ENCODE measurements around the gene YJEFN3. TPM values are rescaled to one million over a fixed set of nuclear protein-coding genes. Genes with fewer than 3 reads are reported as not detected.
A peak's percentile ranks its signal among the peaks of the same experiment; 100 is the strongest.

YJEFN3 gene, protein sequence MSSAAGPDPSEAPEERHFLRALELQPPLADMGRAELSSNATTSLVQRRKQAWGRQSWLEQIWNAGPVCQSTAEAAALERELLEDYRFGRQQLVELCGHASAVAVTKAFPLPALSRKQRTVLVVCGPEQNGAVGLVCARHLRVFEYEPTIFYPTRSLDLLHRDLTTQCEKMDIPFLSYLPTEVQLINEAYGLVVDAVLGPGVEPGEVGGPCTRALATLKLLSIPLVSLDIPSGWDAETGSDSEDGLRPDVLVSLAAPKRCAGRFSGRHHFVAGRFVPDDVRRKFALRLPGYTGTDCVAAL
- 7.9 and 11.4 TPM in 2 replicates for total RNA-seq (2014; rRNA removed; shearing (Covaris generic); ENCODE audit: low replicate concordance)

GRCh38 chr19:19528721-19529490, at the start of gene YJEFN3:
TSS of gene YJEFN3 (plus strand) at chr19:19528911. CDS start at chr19:19528933, 22 bp downstream.
- H3K27me3 ChIP-seq (ENCODE audit: low read length), result no peaks in the 10 kb centered on the region
- H3K36me3 ChIP-seq (ENCODE audit: insufficient read depth, low read length), result peaks cover 11% of the 10 kb centered on the region; the same call in 1 of the 2 replicates

DNA sequence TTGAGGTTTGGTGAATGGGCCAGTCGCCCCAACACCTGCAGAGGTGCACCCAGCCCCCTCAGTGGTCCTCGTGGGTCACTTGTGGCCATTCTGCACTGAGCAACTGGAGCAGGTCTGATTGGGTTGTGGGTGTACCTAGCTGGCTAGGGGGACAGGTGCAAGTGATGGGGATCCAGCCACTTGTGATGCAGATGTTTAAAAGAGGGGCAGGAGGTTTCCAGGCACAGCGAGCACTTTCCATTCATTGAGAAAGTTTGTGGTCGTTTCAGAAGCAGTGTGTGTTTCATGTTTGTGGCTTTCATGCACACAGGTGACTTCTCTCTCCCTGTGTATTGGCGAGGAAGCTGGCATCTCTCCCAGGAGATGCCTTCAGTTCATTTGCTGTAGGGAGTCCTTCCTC, 48.0 kb upstream of the YJEFN3 start:
- Histone ChIP-seq H4K20me1 (ENCODE audit: insufficient read depth, low read depth, low read length) (no peaks in the 10 kb centered on the region; the same call in 1 of the 2 replicates), H2AFZ (ENCODE audit: low read length) (no peak overlapping the region), H3K27me3 (ENCODE audit: low read length) (no peaks in the 10 kb centered on the region), H3K9ac (ENCODE audit: low read length) (no peak overlapping the region), H3K27ac (ENCODE audit: low read length) (no peak overlapping the region), H3K9me3 (ENCODE audit: low read length) (no peaks in the 10 kb centered on the region), H3K4me1 (ENCODE audit: low read length) (peaks cover 19% of the 10 kb centered on the region), H3K36me3 (ENCODE audit: insufficient read depth, low read length) (0 out of 2 replicates have a peak, but pooled peaks cover 2% of the 10 kb centered on the region), H3K4me3 (ENCODE audit: low read length) (no peak overlapping the region), H3K4me2 (ENCODE audit: low read depth, low read length, poor library complexity, severe bottlenecking) (no peak overlapping the region), H3K79me2 (ENCODE audit: low read length) (peaks cover 91% of the 10 kb centered on the region), H3K9me2 (replicated peaks; ENCODE audit: insufficient read depth, low read length) (no peaks in the 10 kb centered on the region)
- no peak for DNase-seq

More at GRCh38 chr19:19528721-19529490, at the start of gene YJEFN3:
- no peak within 1 kb of the TSS for H3K4me2 ChIP-seq (ENCODE audit: low read depth, low read length, poor library complexity, severe bottlenecking)
- peaks cover 16% of the 10 kb centered on the region; the same call in 1 of the 2 replicates for H4K20me1 ChIP-seq (ENCODE audit: insufficient read depth, low read depth, low read length)
- peaks cover 26% of the 10 kb centered on the region for H3K79me2 ChIP-seq (ENCODE audit: low read length)
- H3K27ac ChIP-seq (ENCODE audit: low read length), result no peak within 1 kb of the TSS
- no peak for DNase-seq
- H3K4me1 ChIP-seq (ENCODE audit: low read length), result peaks cover 34% of the 10 kb centered on the region
- no peaks in the 10 kb centered on the region for H3K9me2 ChIP-seq (replicated peaks; ENCODE audit: insufficient read depth, low read length)
- H3K9ac ChIP-seq (ENCODE audit: low read length), result no peak within 1 kb of the TSS
- H3K9me3 ChIP-seq (ENCODE audit: low read length), result no peaks in the 10 kb centered on the region
- H3K4me3 ChIP-seq (ENCODE audit: low read length), result no peak within 1 kb of the TSS
- no peak within 1 kb of the TSS for H2AFZ ChIP-seq (ENCODE audit: low read length)

- 0 out of 2 replicates have a peak, but pooled peaks cover 2% of the 10 kb centered on the region for H3K36me3 ChIP-seq (ENCODE audit: insufficient read depth, low read length)
- DNase-seq, result no peak
- no peaks in the 10 kb centered on the region for H3K9me3 ChIP-seq (ENCODE audit: low read length)
- H3K4me2 ChIP-seq (ENCODE audit: low read depth, low read length, poor library complexity, severe bottlenecking), result no peak overlapping the region
- peaks cover 89% of the 10 kb centered on the region for H3K79me2 ChIP-seq (ENCODE audit: low read length)
- H3K4me1 ChIP-seq (ENCODE audit: low read length), result peaks cover 42% of the 10 kb centered on the region
- H3K27me3 ChIP-seq (ENCODE audit: low read length), result no peaks in the 10 kb centered on the region
- H3K9me2 ChIP-seq (replicated peaks; ENCODE audit: insufficient read depth, low read length), result no peaks in the 10 kb centered on the region
- no peak overlapping the region for H2AFZ ChIP-seq (ENCODE audit: low read length)
- H3K27ac ChIP-seq (ENCODE audit: low read length), result no peak overlapping the region
- no peak overlapping the region for H3K9ac ChIP-seq (ENCODE audit: low read length)
- H4K20me1 ChIP-seq (ENCODE audit: insufficient read depth, low read depth, low read length), result no peaks in the 10 kb centered on the region; the same call in 1 of the 2 replicates
- H3K4me3 ChIP-seq (ENCODE audit: low read length), result no peak overlapping the region
Observed at GRCh38 chr19:19482809-19483596, 45.7 kb upstream of the YJEFN3 start.

- Histone ChIP-seq H3K4me2 (ENCODE audit: low read depth, low read length, poor library complexity, severe bottlenecking) (no peak overlapping the region), H3K4me1 (ENCODE audit: low read length) (peaks cover 66% of the 10 kb centered on the region), H3K36me3 (ENCODE audit: insufficient read depth, low read length) (0 out of 2 replicates have a peak, but pooled peaks cover 2% of the 10 kb centered on the region), H3K27me3 (ENCODE audit: low read length) (no peaks in the 10 kb centered on the region), H3K9me3 (ENCODE audit: low read length) (no peaks in the 10 kb centered on the region), H3K79me2 (ENCODE audit: low read length) (peaks cover 83% of the 10 kb centered on the region), H3K9ac (ENCODE audit: low read length) (peak overlapping the region; percentile 15), H3K4me3 (ENCODE audit: low read length) (no peak overlapping the region), H3K9me2 (replicated peaks; ENCODE audit: insufficient read depth, low read length) (no peaks in the 10 kb centered on the region), H4K20me1 (ENCODE audit: insufficient read depth, low read depth, low read length) (no peaks in the 10 kb centered on the region; the same call in 1 of the 2 replicates), H2AFZ (ENCODE audit: low read length) (no peak overlapping the region), H3K27ac (ENCODE audit: low read length) (peak overlapping the region; percentile 55)
- peak; percentile 66 for DNase-seq
Observed at GRCh38 chr19:19485161-19485997, 43.3 kb upstream of the YJEFN3 start.

DNA sequence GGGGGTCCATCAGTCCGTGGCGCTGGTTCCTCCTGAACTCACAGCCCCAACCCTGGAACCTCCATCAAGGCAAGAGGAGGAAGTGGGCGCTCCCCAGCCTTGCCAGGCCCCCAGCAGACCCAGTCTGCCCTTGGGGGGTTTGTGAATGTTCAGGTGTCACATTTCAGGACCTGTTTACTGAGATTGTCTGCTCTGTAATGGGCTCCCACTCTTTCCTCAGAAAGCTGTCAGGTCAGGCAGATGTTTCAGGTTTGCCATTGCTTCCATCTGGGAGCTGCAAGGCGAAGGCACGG, 42.8 kb upstream of the YJEFN3 start:
- H3K4me1 ChIP-seq (ENCODE audit: low read length), result peaks cover 66% of the 10 kb centered on the region
- no peak overlapping the region for H3K4me2 ChIP-seq (ENCODE audit: low read depth, low read length, poor library complexity, severe bottlenecking)
- peaks cover 83% of the 10 kb centered on the region for H3K79me2 ChIP-seq (ENCODE audit: low read length)
- no peaks in the 10 kb centered on the region; the same call in 1 of the 2 replicates for H4K20me1 ChIP-seq (ENCODE audit: insufficient read depth, low read depth, low read length)
- H3K27me3 ChIP-seq (ENCODE audit: low read length), result no peaks in the 10 kb centered on the region
- no peak overlapping the region for H3K27ac ChIP-seq (ENCODE audit: low read length)
- peaks cover 6% of the 10 kb centered on the region; the same call in 1 of the 2 replicates for H3K36me3 ChIP-seq (ENCODE audit: insufficient read depth, low read length)
- DNase-seq, result no peak
- H2AFZ ChIP-seq (ENCODE audit: low read length), result no peak overlapping the region
- no peaks in the 10 kb centered on the region for H3K9me2 ChIP-seq (replicated peaks; ENCODE audit: insufficient read depth, low read length)
- H3K9me3 ChIP-seq (ENCODE audit: low read length), result no peaks in the 10 kb centered on the region
- peak overlapping the region; percentile 9; the same call in 1 of the 2 replicates for H3K9ac ChIP-seq (ENCODE audit: low read length)
- H3K4me3 ChIP-seq (ENCODE audit: low read length), result no peak overlapping the region

DNA sequence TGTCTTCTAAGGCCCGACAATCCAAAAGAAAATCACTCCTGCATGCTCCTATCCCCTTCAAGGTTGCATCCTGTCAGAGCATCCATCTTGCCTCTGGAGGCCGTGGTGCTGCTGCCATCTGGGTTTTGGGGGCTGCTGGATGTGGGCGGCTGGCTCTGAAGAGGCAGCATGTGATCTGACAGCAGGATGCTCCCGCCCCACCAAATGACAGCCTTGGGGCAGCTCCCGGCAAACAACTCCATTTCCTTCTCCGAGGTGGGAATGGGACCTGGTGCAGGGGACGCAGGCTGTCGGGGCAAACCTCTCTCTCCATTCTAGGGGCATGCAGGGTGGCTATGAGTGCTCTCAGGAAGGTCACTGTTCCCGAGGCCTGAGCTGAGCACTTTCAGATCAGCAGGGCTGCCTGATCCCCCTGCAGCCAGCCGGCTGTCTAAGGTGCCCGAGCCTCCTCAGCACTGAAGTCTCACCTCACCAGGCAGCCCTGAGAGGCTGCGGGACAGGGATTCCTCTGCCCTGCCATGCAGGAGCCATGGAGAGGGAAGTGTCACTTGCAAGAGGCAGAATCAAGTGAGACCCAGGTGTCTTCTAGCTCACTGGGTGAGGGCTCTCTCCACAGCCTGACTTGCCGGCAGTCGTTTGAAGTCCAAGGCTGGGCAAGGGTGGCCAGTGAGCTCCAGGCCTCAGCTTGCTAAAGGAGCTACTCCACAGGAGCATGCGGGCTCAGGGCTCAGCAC, 42.2 kb upstream of the YJEFN3 start:
- Histone ChIP-seq H3K27ac (ENCODE audit: low read length) (no peak overlapping the region), H3K4me2 (ENCODE audit: low read depth, low read length, poor library complexity, severe bottlenecking) (no peak overlapping the region), H2AFZ (ENCODE audit: low read length) (no peak overlapping the region), H3K9me3 (ENCODE audit: low read length) (no peaks in the 10 kb centered on the region), H4K20me1 (ENCODE audit: insufficient read depth, low read depth, low read length) (no peaks in the 10 kb centered on the region; the same call in 1 of the 2 replicates), H3K36me3 (ENCODE audit: insufficient read depth, low read length) (peaks cover 8% of the 10 kb centered on the region; the same call in 1 of the 2 replicates), H3K9ac (ENCODE audit: low read length) (peak overlapping the region; percentile 9; the same call in 1 of the 2 replicates), H3K4me1 (ENCODE audit: low read length) (peaks cover 66% of the 10 kb centered on the region), H3K27me3 (ENCODE audit: low read length) (no peaks in the 10 kb centered on the region), H3K9me2 (replicated peaks; ENCODE audit: insufficient read depth, low read length) (no peaks in the 10 kb centered on the region), H3K79me2 (ENCODE audit: low read length) (peaks cover 83% of the 10 kb centered on the region), H3K4me3 (ENCODE audit: low read length) (no peak overlapping the region)
- DNase-seq, result no peak
